GM18858 (cell line): ENCODE results near the gene CFAP92.
"Not testable (repeated sequence)": the region's sequence is repeated elsewhere in the genome, so short reads cannot be mapped to it uniquely, and the experiment has no call there.

Source experiments
- ATAC-seq: cut with Tn5 transposase; IDR thresholded peaks from one replicate; pipeline ENCODE4 v1.9.1; 2021; ENCODE audit not compliant: unreplicated experiment

CFAP92 gene

GRCh38 chr3:128872282-128872681 is 121.6 kb downstream of the CFAP92 start:
- no peak for ATAC-seq

GRCh38 chr3:128870347-128870746 is 123.5 kb downstream of the CFAP92 start:
- ATAC-seq, result no peak

- ATAC-seq, result no peak
Measured at GRCh38 chr3:128867200-128868125, 126.4 kb downstream of the CFAP92 start.

GRCh38 chr3:128864849-128865804 is 128.7 kb downstream of the CFAP92 start:
- not testable (repeated sequence) for ATAC-seq

- ATAC-seq, result no peak
Measured at GRCh38 chr3:128864351-128864811, 129.5 kb downstream of the CFAP92 start.

GRCh38 chr3:128863560-128863959 is 130.3 kb downstream of the CFAP92 start:
- no peak for ATAC-seq

GRCh38 chr3:128861491-128861890 is 132.4 kb downstream of the CFAP92 start:
- no peak for ATAC-seq
